ENCODE results near the gene RHOF. TPM values are rescaled to one million over a fixed set of nuclear protein-coding genes. Genes with fewer than 3 reads are reported as not detected.

RHOF gene
- total and polyA plus RNA-seq, 2 of the 8 experiments (the other 6 are each of a cell fraction or from before 2014, with no cell fraction given) = 23.8 to 31.9 TPM

DNA sequence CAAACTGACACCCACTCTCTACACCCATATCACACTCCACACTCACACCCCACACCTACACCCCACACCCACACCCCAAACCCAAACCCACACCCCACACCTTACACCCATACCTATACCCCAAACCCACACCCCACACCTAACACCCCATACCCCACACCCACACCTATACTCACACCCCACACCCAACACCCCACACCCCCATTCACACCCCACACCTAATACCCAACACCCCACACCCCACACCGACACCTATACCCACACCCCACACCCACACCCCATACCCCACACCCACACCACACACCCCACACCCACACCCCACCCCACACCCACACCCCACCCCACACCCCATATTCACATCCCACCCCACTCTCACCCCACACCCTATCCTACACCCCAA is 42.5 kb downstream of the RHOF start:
- Histone ChIP-seq H3K14ac (ENCODE audit: insufficient read length) (no peak overlapping the region), H2BK15ac (ENCODE audit: low read length) (no peak overlapping the region), H3K36me3 (ENCODE audit: control insufficient read depth in 2 of 4, insufficient read depth in 4 of 4, low read length in 3 of 4) (peaks cover 0 to 31% (median 6%) of the 10 kb centered on the region in 4 experiments; a peak in 4 of 8 replicates), H3K79me2 (ENCODE audit: control insufficient read depth in 1 of 2, insufficient read depth in 2 of 2, low read length in 2 of 2) (no peaks in the 10 kb centered on the region), H3K23me2 (ENCODE audit: low read depth, low read length) (peaks cover 10% of the 10 kb centered on the region; the same call in 1 of the 2 replicates), H3K27me3 (replicated peaks in 1 of 4; ENCODE audit: control insufficient read depth in 3 of 4, extremely low read depth in 1 of 4, insufficient read depth in 3 of 4, low read length in 3 of 4) (no peaks in the 10 kb centered on the region), H3K4me1 (replicated peaks in 1 of 4; ENCODE audit: control insufficient read depth in 3 of 4, insufficient read depth in 4 of 4, low read length in 3 of 4) (no peaks in the 10 kb centered on the region), H4K8ac (ENCODE audit: extremely low read depth, insufficient read depth, low read length) (no peak overlapping the region), H3K9me3 (ENCODE audit: insufficient read depth in 2 of 2, low read depth in 1 of 2, low read length in 1 of 2) (no peaks in the 10 kb centered on the region), H3K23ac (ENCODE audit: insufficient read length) (no peak overlapping the region), H2BK20ac (ENCODE audit: low read length) (no peak overlapping the region), H3K79me1 (ENCODE audit: low read depth, low read length) (no peaks in the 10 kb centered on the region), H3K9ac (replicated peaks in 1 of 4; ENCODE audit: extremely low read depth in 1 of 4, low read depth in 3 of 4, low read length in 3 of 4) (no peak overlapping the region), H3K4ac (replicated peaks; ENCODE audit: insufficient read length, low read depth, low read length) (no peak overlapping the region), H2BK120ac (replicated peaks; ENCODE audit: low read depth, low read length) (no peak overlapping the region), H3K27ac (ENCODE audit: low read depth, low read length) (no peak overlapping the region), H3K4me3 (ENCODE audit: extremely low read depth in 1 of 4, insufficient read depth in 2 of 4, low read depth in 3 of 4, low read length in 4 of 4) (no peak overlapping the region), H3K56ac (replicated peaks; ENCODE audit: insufficient read length, low read depth, low read length) (no peak overlapping the region), H4K91ac (replicated peaks; ENCODE audit: insufficient read length, low read length) (no peak overlapping the region), H2BK5ac (ENCODE audit: low read depth, low read length) (no peak overlapping the region), H2AFZ (ENCODE audit: low read length) (no peak overlapping the region), H2AK5ac (ENCODE audit: low read depth, low read length) (no peak overlapping the region), H4K5ac (ENCODE audit: insufficient read length, low read depth, low read length) (no peak overlapping the region), H2BK12ac (ENCODE audit: low read depth, low read length) (no peak overlapping the region), H3K4me2 (ENCODE audit: insufficient read depth in 1 of 2, low read depth in 2 of 2, low read length in 2 of 2) (no peak overlapping the region), H4K20me1 (replicated peaks in 1 of 2; ENCODE audit: control insufficient read depth in 1 of 2, insufficient read depth in 2 of 2, low read length in 2 of 2) (peaks cover 3 to 16% of the 10 kb centered on the region in 2 experiments), H3K18ac (ENCODE audit: extremely low read depth, low read length) (no peak overlapping the region)
- 100% methylated on average over 1 of the region's 1 CpG; no CpG with 5 or more reads in 1 of the 2 experiments for WGBS, 2 experiments (ENCODE audit: extremely low coverage in 1 of 2, insufficient coverage in 1 of 2, insufficient read length in 1 of 2, insufficient replicate concordance in 2 of 2, low coverage in 1 of 2, low lambda C conversion rate in 2 of 2, missing lambda C conversion rate in 1 of 2)
- CTCF ChIA-PET (ENCODE audit: partially characterized antibody) = no interaction called here
- POLR2A ChIA-PET (ENCODE audit: partially characterized antibody) = no interaction called here
- no peak for FAIRE-seq
- no peak for DNase-seq (ENCODE audit: low read depth in 1 of 2, low spot score in 2 of 2)
- no peak for TF ChIP-seq SIN3A (conservative IDR thresholded peaks at IDR 0.05 in 1 of 2, IDR thresholded peaks at IDR 0.05 in 1 of 2; ENCODE audit: low read depth in 1 of 2, low read length in 2 of 2)
- TF ChIP-seq BRCA1 (IDR thresholded peaks at IDR 0.05; ENCODE audit: low read depth, low read length) = no peak
- TF ChIP-seq SIX5 (IDR thresholded peaks at IDR 0.05; ENCODE audit: low read depth, low read length) = no peak
- TF ChIP-seq NRF1 (IDR thresholded peaks at IDR 0.05; ENCODE audit: low read depth, low read length) = no peak
- TF ChIP-seq, protein P1, sequence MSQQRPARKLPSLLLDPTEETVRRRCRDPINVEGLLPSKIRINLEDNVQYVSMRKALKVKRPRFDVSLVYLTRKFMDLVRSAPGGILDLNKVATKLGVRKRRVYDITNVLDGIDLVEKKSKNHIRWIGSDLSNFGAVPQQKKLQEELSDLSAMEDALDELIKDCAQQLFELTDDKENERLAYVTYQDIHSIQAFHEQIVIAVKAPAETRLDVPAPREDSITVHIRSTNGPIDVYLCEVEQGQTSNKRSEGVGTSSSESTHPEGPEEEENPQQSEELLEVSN (IDR thresholded peaks at IDR 0.05) = no peak
- no peak for TF ChIP-seq TCF12 (IDR thresholded peaks at IDR 0.05; ENCODE audit: low read depth, low read length)
- TF ChIP-seq, protein P2, sequence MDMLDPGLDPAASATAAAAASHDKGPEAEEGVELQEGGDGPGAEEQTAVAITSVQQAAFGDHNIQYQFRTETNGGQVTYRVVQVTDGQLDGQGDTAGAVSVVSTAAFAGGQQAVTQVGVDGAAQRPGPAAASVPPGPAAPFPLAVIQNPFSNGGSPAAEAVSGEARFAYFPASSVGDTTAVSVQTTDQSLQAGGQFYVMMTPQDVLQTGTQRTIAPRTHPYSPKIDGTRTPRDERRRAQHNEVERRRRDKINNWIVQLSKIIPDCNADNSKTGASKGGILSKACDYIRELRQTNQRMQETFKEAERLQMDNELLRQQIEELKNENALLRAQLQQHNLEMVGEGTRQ (IDR thresholded peaks at IDR 0.05; ENCODE audit: low read length) = no peak
- no peak for TF ChIP-seq RNF2 (IDR thresholded peaks at IDR 0.05; ENCODE audit: borderline replicate concordance, low read depth, low read length, missing control alignments, poor library complexity, severe bottlenecking)
- TF ChIP-seq PHF8 (conservative IDR thresholded peaks at IDR 0.05; ENCODE audit: low read depth, low read length) = no peak
- no peak for TF ChIP-seq HDAC6 (IDR thresholded peaks at IDR 0.05; ENCODE audit: low read depth, low read length)
- no peak for TF ChIP-seq RBBP5 (IDR thresholded peaks at IDR 0.05; ENCODE audit: borderline replicate concordance, low read depth, low read length)
- TF ChIP-seq CTBP2 (IDR thresholded peaks at IDR 0.05; ENCODE audit: borderline replicate concordance, insufficient read depth, insufficient read length, low read length) = no peak
